ENCODE results near the gene ZBTB48. TPM values are rescaled to one million over a fixed set of nuclear protein-coding genes. Genes with fewer than 3 reads are reported as not detected.

The ZBTB48 gene
- total RNA-seq, 1 experiment from 2014 or later = 41.9 TPM

DNA sequence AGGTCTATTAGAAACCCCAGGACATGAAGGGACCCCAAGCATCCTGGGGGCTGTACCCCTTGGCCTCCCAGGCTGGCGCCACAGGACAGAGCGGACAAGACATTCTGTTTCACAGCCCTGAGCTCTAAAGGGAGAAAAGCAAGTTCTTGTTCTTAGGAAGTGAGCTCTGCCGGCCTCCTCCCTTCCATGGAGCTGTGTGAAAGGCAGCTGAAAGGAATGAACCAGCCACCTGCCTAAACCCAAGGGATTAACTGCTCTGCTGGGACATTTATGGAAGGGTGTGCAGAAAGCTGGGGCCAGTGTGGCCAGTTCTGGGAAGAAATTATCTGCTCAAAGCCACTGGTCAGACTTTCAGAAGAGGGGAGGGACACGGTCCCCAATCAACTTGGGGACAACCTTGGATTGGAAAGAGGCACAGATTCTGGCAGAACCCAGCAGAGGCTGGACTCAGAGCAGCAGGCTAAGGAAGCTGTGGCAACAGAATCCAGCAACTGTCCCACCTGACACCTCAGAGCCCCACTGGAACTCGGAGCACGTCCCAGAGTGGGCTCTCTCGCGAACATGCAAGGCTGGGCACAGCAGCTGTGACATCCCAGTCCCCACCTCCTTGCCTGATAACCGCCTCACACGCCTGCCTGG is 20.7 kb downstream of the ZBTB48 start:
- Histone ChIP-seq H4K20me1 (ENCODE audit: insufficient read depth) (peaks cover 14% of the 10 kb centered on the region; the same call in 1 of the 2 replicates), H3K9me2 (ENCODE audit: insufficient read depth) (no peaks in the 10 kb centered on the region), H3K79me2 (ENCODE audit: insufficient read depth, low read length) (peaks cover 71% of the 10 kb centered on the region), H3K4me3 (replicated peaks in 1 of 2; ENCODE audit: low read depth in 1 of 2, low read length in 2 of 2) (peak overlapping the region; percentile 87 to 96), H3K9me3 (ENCODE audit: control insufficient read depth in 1 of 2, insufficient read depth in 1 of 2, low read depth in 1 of 2, low read length in 2 of 2) (no peaks in the 10 kb centered on the region), H3K27me3 (ENCODE audit: insufficient read depth, low read length) (no peaks in the 10 kb centered on the region), H3K4me1 (ENCODE audit: control insufficient read depth in 1 of 2, insufficient read depth in 2 of 2, low read length in 2 of 2) (peaks cover 22 to 33% of the 10 kb centered on the region in 2 experiments), H2AFZ (ENCODE audit: low read depth, low read length, poor library complexity, severe bottlenecking) (no peak overlapping the region), H3K9ac (ENCODE audit: low read length) (peak overlapping the region; percentile 85), H3K4me2 (ENCODE audit: low read length) (peak overlapping the region; percentile 86), H3K36me3 (ENCODE audit: control insufficient read depth in 1 of 2, insufficient read depth in 2 of 2, low read length in 2 of 2) (peaks cover 16 to 41% of the 10 kb centered on the region in 2 experiments; a peak in 3 of 4 replicates), H3K27ac (ENCODE audit: low read depth, low read length) (peak overlapping the region; percentile 95)
- ChIA-PET CTCF (no interaction called here), RAD21 (ENCODE audit: low non-redundant PET in 1 of 2, low total read pairs in 2 of 2, uncharacterized antibody in 2 of 2, unreplicated experiment in 2 of 2) (interaction anchor here in 1 of 2 experiments (0.6 kb wide), 1 partner anchor 15 kb away, joined by 7 read pairs; no protein-coding TSS in a partner anchor), POLR2A (interaction anchor here (1.0 kb wide), 1 partner anchor 21 kb away, joined by 3 read pairs; the partner anchor contains the start of gene ZBTB48)
- intact Hi-C loops (cut with micrococcal nuclease) = no loop called here
- TF ChIP-seq CEBPB (IDR thresholded peaks at IDR 0.05; ENCODE audit: low read depth) = no peak
- no peak for TF ChIP-seq SIN3A (IDR thresholded peaks at IDR 0.05; ENCODE audit: low read depth)
- no peak for TF ChIP-seq ELF1 (IDR thresholded peaks at IDR 0.05; ENCODE audit: borderline replicate concordance, low read depth)
- no peak for TF ChIP-seq ZNF274 (IDR thresholded peaks at IDR 0.05; ENCODE audit: low read depth, low read length)
- no peak for TF ChIP-seq ZFX (IDR thresholded peaks at IDR 0.05)
- no peak for TF ChIP-seq POLR2A (IDR thresholded peaks at IDR 0.05; ENCODE audit: borderline replicate concordance, extremely low read depth, insufficient read depth, insufficient read length)
- TF ChIP-seq, protein P1, sequence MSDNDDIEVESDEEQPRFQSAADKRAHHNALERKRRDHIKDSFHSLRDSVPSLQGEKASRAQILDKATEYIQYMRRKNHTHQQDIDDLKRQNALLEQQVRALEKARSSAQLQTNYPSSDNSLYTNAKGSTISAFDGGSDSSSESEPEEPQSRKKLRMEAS (IDR thresholded peaks at IDR 0.05) = no peak
- no peak for TF ChIP-seq FOSL1 (IDR thresholded peaks at IDR 0.05; ENCODE audit: low read depth)
- TF ChIP-seq, protein P2, sequence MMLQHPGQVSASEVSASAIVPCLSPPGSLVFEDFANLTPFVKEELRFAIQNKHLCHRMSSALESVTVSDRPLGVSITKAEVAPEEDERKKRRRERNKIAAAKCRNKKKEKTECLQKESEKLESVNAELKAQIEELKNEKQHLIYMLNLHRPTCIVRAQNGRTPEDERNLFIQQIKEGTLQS (IDR thresholded peaks at IDR 0.05) = no peak
- TF ChIP-seq RAD21 (IDR thresholded peaks at IDR 0.05; ENCODE audit: low read depth) = no peak
- TSS peak; percentile 48 for BruUV-seq (replicated peaks)
- DNase-seq (ENCODE audit: low read depth, low spot score) (no peak), ATAC-seq (no peak)

All from HCT116 (cell line).